Measurements from ENCODE around the gene TMEM51. TPM values are rescaled to one million over a fixed set of nuclear protein-coding genes. Genes with fewer than 3 reads are reported as not detected.

Gene TMEM51
- total and polyA plus RNA-seq, 2 experiments from 2014 or later = 23.8 to 32.7 TPM

DNA sequence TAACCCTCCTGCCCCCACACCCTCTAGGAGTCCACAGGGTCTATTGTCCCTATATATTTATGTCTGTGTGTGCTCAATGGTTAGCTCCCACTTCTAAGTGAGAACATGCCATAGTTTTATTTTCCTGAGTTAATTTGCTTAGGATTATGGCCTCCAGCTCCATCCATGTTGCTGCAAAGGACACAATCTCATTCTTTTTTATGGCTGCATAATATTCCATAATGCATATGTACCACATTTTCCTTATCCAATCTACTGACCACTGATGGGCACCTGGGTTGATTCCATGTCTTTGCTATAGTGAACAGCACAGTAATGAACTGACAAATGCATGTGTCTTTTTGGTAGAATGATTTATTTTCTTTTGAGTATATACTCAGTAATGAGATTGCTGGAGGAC is 80.1 kb downstream of the TMEM51 start:
- Histone ChIP-seq H3K27me3 (no peaks in the 10 kb centered on the region), H3K36me3 (no peaks in the 10 kb centered on the region), H3K9me3 (ENCODE audit: low read depth) (no peaks in the 10 kb centered on the region), H3K4me3 (no peak overlapping the region), H3K4me1 (ENCODE audit: low read depth) (no peaks in the 10 kb centered on the region), H3K27ac (no peak overlapping the region)
- no peak for TF ChIP-seq CTCF (IDR thresholded peaks at IDR 0.05; ENCODE audit: low read depth, low read length)
- DNase-seq (ENCODE audit: low read depth in 1 of 2, low spot score in 1 of 2) = no peak

DNA sequence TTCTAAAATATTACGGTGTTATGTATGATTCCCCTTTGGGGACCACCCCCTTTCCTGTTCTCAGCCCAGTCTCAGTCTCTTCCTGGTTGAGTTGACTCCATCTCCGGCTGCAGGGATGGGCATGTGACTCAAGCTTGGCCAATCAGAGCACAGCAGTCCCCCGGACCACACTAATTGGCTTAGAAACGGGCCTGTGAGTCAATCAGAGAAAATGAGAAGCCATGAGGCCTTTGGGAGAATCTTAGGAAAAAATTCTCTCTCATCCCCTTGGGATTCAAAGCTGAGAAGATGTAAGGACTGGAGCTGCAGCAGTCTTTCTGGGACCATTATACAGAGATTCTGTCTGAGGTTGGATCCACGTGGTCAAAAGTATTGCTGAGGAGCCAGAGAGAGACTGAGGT is 82.8 kb downstream of the TMEM51 start:
- Histone ChIP-seq H3K9me3 (ENCODE audit: low read depth) (no peaks in the 10 kb centered on the region), H3K36me3 (no peaks in the 10 kb centered on the region), H3K4me3 (no peak overlapping the region), H3K4me1 (ENCODE audit: low read depth) (no peaks in the 10 kb centered on the region), H3K27ac (no peak overlapping the region), H3K27me3 (no peaks in the 10 kb centered on the region)
- DNase-seq (ENCODE audit: low read depth in 1 of 2, low spot score in 1 of 2) = no peak
- no peak for TF ChIP-seq CTCF (IDR thresholded peaks at IDR 0.05; ENCODE audit: low read depth, low read length)

- Histone ChIP-seq H3K36me3 (no peaks in the 10 kb centered on the region), H3K4me1 (ENCODE audit: low read depth) (no peaks in the 10 kb centered on the region), H3K9me3 (ENCODE audit: low read depth) (no peaks in the 10 kb centered on the region), H3K27ac (no peak overlapping the region), H3K27me3 (no peaks in the 10 kb centered on the region), H3K4me3 (no peak overlapping the region)
- DNase-seq (ENCODE audit: low read depth in 1 of 2, low spot score in 1 of 2) = no peak
- TF ChIP-seq CTCF (IDR thresholded peaks at IDR 0.05; ENCODE audit: low read depth, low read length) = no peak
These were observed 83.2 kb downstream of the TMEM51 start for GRCh38 chr1:15236746-15237145.

DNA sequence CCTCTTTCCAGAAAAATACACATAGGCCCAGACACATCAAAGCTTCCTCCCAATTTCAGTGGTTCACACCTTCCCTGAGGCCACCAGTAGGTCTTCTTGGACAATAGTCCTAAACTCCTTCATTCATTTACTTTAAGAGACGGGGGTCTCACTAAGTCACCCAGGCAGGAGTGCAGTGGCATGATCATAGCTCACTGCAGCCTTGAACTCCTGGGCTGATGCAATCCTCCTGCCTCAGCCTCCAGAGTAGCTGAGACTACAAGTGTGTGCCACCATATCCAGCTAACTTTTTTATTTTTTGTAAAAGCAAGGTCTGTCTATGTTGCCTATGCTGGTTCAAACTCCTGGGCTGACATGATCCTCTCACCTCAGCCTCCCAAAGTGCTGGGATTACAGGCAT is 85.2 kb downstream of the TMEM51 start:
- H3K27ac ChIP-seq = no peak overlapping the region
- H3K36me3 ChIP-seq = no peaks in the 10 kb centered on the region
- no peak overlapping the region for H3K4me3 ChIP-seq
- no peaks in the 10 kb centered on the region for H3K27me3 ChIP-seq
- no peak for TF ChIP-seq CTCF (IDR thresholded peaks at IDR 0.05; ENCODE audit: low read depth, low read length)
- H3K9me3 ChIP-seq (ENCODE audit: low read depth) = no peaks in the 10 kb centered on the region
- H3K4me1 ChIP-seq (ENCODE audit: low read depth) = peaks cover 10% of the 10 kb centered on the region
- DNase-seq (ENCODE audit: low read depth in 1 of 2, low spot score in 1 of 2) = no peak

DNA sequence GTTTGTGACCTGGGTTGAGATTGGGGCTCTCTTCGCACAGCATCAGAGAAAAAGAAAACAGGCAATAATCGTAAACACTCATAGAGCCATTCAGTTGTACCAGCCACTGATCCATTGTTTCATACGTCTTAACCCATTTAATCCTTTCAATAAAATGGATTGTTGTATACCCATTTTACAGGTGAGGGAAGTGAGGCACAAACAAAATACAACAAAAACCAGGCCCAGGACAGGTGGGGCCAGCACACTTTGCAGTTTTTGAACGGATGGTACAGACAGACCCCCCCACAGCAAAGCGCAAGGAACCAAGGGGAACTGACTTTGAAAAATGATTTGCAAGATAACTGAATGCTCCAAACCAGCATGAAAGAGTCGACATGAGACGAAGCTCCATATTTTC is 89.2 kb downstream of the TMEM51 start:
- Histone ChIP-seq H3K36me3 (no peaks in the 10 kb centered on the region), H3K27me3 (no peaks in the 10 kb centered on the region), H3K4me3 (no peak overlapping the region), H3K9me3 (ENCODE audit: low read depth) (no peaks in the 10 kb centered on the region), H3K27ac (peak overlapping the region; percentile 80), H3K4me1 (ENCODE audit: low read depth) (peaks cover 19% of the 10 kb centered on the region)
- TF ChIP-seq CTCF (IDR thresholded peaks at IDR 0.05; ENCODE audit: low read depth, low read length) = no peak
- no peak for DNase-seq (ENCODE audit: low read depth in 1 of 2, low spot score in 1 of 2)

Data from cardiac muscle cell (in vitro differentiated cells and primary cell).